ENCODE results near the gene ALDOA.

- no peak for TF ChIP-seq POLR2A (IDR thresholded peaks at IDR 0.05)
- TF ChIP-seq, protein P1, sequence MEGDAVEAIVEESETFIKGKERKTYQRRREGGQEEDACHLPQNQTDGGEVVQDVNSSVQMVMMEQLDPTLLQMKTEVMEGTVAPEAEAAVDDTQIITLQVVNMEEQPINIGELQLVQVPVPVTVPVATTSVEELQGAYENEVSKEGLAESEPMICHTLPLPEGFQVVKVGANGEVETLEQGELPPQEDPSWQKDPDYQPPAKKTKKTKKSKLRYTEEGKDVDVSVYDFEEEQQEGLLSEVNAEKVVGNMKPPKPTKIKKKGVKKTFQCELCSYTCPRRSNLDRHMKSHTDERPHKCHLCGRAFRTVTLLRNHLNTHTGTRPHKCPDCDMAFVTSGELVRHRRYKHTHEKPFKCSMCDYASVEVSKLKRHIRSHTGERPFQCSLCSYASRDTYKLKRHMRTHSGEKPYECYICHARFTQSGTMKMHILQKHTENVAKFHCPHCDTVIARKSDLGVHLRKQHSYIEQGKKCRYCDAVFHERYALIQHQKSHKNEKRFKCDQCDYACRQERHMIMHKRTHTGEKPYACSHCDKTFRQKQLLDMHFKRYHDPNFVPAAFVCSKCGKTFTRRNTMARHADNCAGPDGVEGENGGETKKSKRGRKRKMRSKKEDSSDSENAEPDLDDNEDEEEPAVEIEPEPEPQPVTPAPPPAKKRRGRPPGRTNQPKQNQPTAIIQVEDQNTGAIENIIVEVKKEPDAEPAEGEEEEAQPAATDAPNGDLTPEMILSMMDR (IDR thresholded peaks at IDR 0.05) = no peak
Observed at GRCh38 chr16:30049871-30050270, 15.7 kb upstream of the ALDOA start.
